HFF-Myc (cell line): ENCODE data around the gene KCNMA1.

Source experiments
- DNase-seq: peaks from one replicate; pipeline ENCODE4 v3.0.0-alpha.2; 2011; ENCODE audit warnings: low read depth; ENCODE audit errors: extremely low read depth
- H3K4me3 ChIP-seq: replicated peaks from 2 replicates; pipeline ENCODE4 v1.5.1; 2011; ENCODE audit warnings: low read depth, mild to moderate bottlenecking, control low read depth, low read length
- CTCF ChIP-seq: IDR thresholded peaks from 2 replicates; pipeline ENCODE4 v1.5.1; 2012; ENCODE audit warnings: mild to moderate bottlenecking, low read depth, low read length, control low read depth; ENCODE audit errors: missing control alignments

The KCNMA1 gene

GRCh38 chr10:77264107-77264506 lies 373.5 kb downstream of the KCNMA1 start:
- no peak for DNase-seq
- no peak for TF ChIP-seq CTCF
- H3K4me3 ChIP-seq, result no peak overlapping the region

DNA sequence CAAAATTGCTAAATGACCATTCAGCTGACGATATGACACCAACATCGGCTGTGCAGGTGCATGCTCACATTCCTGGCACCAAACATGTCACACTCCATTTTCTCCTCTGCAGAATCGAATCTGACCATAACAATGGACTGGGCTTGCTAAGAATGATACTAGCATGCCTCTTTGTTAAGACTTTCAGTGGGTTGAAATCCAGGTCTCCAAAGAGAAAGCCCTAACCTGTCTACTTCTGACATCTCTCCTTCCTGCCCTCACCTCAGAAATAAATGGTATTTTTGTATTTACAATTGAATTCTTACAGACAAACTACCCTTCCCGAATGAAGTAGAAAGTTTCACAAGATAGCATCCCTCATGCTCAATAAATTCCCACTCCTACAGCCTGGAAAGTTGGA lies 373.9 kb downstream of the KCNMA1 start:
- DNase-seq, result no peak
- no peak overlapping the region for H3K4me3 ChIP-seq
- no peak for TF ChIP-seq CTCF

- DNase-seq, result no peak
- H3K4me3 ChIP-seq, result no peak overlapping the region
- no peak for TF ChIP-seq CTCF
Observed at GRCh38 chr10:77261146-77261545, 376.5 kb downstream of the KCNMA1 start.

DNA sequence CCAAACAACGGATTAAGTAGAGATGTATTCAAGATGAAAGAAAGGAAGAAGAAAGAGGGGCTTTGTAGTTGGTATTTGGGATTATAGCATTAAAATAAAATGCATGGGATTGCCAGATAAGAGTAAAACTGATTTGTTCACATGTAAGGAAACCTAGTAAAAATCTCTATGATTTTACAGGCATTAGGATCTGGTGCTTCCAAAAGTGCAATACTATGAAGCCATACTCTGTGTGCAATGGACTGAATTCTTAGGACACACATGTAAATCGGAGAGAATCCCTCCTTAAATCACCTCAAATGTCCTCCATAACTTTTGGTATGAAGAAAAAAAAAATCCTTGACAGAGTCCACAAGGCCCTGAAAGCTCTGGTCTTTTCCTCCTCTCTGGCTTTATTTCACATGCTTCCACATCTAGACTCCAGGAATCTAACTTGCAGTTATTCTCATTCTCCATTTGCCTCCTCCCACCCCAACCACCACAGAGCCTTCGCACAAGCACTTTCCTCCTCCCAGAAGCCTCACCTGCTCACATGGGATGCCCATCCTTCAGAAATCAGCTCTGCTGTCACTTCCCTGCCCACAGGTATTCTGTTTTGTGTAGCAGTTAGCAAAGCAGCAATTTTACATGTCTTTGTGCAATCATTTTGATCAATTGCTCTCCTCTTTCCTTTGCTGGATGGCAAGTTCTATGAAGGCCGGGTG lies 378.3 kb downstream of the KCNMA1 start:
- H3K4me3 ChIP-seq, result no peak overlapping the region
- no peak for TF ChIP-seq CTCF
- no peak for DNase-seq

- no peak for DNase-seq
- no peak overlapping the region for H3K4me3 ChIP-seq
- TF ChIP-seq CTCF, result no peak
Observed at GRCh38 chr10:77256346-77256745, 381.3 kb downstream of the KCNMA1 start.

DNA sequence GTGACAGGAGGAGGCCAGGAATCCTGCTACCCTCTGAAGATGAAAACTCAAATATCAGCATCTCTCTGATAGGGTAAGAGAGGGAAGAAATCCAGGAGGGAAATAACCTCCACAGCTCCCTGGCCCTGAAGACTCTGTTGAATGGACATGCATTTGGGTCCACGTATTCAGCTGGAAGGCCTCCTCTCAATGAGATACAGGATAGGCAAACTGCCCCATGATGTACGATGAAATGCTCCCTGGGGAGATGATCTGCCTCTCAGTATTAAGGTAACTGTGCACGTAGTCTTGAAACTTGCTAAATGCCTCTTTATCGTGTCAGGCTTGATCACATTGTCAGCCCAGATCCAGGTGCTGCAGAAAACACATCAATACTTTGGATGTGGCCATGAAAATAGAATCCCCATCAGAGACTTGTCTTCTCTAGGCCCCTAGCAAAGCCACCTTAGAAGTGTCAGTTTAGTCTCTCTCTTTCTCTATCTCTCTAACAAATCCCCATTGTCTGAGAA lies 384.0 kb downstream of the KCNMA1 start:
- H3K4me3 ChIP-seq, result no peak overlapping the region
- TF ChIP-seq CTCF, result no peak
- no peak for DNase-seq

- no peak for DNase-seq
- H3K4me3 ChIP-seq, result no peak overlapping the region
- no peak for TF ChIP-seq CTCF
Observed at GRCh38 chr10:77253147-77253545, 384.5 kb downstream of the KCNMA1 start.
